Measurements from ENCODE around the gene IRF2.

The IRF2 gene

DNA sequence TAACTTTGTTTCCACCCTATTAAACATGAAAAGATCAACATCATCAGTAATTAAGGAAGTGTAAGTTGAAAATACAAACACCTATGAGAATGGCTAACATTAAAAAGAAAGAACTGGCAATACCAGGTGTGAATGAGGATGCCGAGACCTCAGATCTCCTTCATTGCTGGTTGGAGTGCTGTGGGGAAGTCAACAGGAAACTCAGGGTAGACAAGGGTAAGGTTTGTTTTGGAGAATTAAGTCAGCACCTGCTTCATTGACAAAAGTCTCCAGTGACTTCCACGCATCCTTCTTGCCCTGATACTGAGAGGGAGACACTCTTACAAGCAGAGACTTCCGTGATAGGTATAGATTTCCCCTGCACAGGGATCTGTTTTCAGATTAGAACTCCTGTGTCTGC, 106.1 kb downstream of the IRF2 start:
- no peak for DNase-seq (ENCODE audit: low spot score)

DNA sequence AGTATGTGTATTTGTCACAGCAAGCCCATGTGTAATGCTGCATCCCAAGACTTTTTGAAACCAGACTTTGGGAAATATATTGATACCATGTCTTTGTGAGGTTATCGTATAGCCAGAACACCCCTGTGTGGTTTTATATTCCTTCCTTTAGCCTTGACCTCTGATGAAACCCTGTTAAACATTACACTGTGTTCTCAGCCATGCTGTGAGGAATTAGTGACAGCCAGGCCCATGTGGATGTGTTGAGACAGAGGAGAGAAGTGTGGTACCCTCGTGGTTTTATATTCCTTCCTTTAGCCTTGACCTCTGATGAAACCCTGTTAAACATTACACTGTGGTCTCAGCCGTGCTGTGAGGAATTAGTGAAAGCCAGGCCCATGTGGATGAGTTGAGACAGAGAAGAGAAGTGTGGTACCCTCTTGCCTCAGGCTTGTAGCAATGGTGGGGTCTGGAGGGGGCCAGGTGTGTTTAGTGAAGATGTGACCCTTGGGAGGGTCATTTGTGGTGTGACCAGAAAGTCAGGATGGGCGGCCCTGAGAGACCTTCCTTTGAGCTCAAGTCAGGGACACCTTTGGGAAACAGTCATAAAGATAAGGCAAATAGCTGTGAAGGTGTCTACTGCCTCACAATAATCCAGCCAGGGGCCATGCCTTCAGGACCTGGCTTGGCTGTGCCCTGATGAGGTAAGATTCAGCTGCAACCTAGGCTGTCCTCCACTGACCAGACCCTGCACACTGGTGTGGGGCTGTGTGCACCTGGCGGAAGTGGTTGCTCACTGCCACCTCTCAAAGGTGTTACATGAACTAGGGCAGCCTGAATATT, 110.0 kb downstream of the IRF2 start:
- DNase-seq (ENCODE audit: low spot score) = no peak

GRCh38 chr4:184363258-184363657, 111.1 kb downstream of the IRF2 start:
- DNase-seq (ENCODE audit: low spot score) = no peak

DNA sequence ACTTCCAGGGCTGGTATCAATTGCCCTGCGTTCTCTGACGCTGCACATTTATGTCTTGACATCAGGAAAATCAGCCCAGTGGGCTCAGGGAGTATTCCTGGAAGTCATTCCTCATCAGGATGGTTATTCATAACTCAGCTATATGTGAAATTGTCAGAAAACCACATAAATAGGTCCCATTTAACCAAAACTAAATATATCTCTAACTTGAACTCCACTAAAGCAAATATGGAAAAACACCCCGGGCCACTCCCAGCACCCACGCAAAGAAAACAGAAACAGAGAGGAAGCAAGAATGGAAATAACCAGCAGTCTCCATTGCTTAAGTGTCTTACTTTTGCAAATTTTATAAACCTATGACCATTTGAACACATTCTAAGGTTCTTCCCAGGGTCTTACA, 112.0 kb downstream of the IRF2 start:
- no peak for DNase-seq (ENCODE audit: low spot score)

DNA sequence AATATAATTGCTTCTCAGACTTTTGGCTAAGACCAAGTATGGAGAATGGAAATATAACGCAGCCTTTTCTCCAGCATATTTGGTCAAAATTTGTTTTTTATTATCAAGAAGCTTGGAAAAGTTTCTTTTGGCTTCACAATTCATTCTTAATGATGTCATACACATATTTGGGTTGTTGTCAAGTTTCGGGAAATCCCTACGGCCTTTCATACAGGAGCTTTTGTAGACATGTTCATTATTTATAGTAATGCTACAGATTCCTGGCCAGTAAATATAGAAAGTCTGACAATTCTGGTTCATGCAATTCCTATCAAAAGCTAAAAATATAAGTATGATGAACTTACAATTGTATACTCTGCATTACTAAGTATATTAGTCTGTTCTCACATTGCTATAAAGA, 112.9 kb downstream of the IRF2 start:
- DNase-seq (ENCODE audit: low spot score) = peak; percentile 28

- no peak for DNase-seq (ENCODE audit: low spot score)
These were observed 114.5 kb downstream of the IRF2 start for GRCh38 chr4:184359888-184360287.

DNA sequence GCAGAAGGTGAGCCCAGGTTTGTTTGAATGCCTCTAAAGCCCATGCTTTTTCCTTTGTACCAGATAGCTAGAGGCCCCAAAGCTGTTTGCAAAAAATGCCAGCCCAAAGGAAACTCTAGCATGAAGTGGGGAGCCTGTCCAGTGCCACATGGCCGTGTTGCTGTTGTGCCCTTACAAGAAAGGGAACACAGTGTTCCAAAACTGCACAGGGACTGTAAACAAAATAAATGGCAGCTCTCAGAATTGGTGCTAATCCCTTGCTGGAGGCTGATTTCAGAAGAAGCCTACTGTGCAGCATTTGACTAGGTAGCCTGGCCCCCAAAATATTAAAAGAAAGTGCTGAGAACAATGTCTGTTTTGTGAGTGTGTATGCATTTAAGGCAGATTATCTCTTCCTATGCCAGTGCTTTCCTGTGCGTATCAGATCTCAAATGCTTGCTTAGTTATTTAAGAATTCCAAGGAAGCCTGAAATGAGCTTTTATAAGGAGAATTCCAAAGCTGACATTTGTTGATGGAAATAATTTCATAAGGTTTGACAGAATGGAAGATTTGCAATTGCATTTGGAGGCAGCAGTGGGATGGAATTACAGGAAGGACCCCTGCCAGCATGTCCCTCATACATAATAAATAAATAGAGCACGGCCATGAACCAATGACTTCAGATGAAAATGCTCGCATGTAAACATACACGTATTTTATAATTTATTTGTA, 115.7 kb downstream of the IRF2 start:
- DNase-seq (ENCODE audit: low spot score) = no peak

GRCh38 chr4:184357772-184358171, 116.6 kb downstream of the IRF2 start:
- DNase-seq (ENCODE audit: low spot score) = no peak

GRCh38 chr4:184357165-184357564, 117.2 kb downstream of the IRF2 start:
- DNase-seq (ENCODE audit: low spot score) = no peak

DNA sequence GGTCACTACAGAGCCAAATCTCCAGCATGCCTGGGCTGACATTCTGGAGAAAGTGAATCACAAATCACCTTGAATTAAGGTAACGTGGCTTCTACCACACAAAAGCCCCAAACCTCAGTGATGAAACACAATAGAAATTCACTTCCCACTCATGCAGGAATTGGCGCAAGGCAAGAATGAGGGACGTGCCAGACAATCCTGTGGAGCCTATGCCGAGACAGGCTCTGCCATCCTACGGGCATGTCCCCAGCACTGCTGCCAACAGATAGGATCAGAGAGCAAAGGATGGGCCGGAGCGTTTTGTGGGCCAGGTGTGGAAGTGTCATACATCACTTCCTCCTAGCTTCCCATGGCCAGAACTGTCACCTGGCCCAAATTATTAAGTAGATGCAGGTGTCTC, 118.0 kb downstream of the IRF2 start:
- DNase-seq (ENCODE audit: low spot score) = no peak

DNA sequence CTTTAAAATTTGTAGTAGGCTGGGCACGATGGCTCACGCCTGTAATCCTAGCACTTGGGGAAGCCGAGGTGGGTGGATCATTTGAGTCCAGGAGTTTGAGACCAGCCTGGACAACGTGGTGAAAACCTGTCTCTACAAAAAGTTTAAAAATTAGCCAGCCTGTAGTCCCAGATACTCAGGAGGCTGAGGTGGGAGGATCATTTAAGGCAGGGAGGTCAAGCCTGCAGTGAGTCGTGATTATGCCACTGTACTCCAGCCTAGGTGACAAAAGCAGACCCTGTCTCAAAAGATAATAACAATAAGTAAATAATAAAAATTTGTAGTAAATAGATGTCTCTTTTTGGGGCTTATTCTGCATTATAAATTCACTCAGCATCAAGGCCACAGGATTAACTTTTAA, 118.5 kb downstream of the IRF2 start:
- no peak for DNase-seq (ENCODE audit: low spot score)

DNA sequence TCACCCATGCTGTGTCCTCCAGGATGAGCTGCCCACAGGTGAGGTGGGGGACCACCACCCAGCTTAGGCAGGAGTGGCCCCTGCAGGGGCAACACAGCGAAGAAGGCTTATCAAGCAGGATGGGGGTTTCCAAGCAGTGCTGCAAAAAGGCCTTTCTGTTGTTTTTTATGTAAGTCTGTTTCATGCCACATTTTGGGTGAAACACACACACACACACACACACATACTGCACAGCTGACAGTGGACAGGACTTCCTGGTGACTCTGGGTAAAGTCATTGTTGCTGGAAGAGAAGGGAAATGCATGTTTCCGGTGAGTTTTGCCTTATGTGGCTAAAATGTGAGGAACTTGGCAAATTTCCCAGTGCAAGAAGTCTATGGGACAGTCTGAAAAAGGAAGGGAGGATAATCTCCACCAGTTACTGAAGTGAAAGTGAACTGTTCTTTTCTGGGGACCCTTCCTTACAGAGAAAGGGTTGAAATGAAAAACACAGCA, 119.2 kb downstream of the IRF2 start:
- peak; percentile 79 for DNase-seq (ENCODE audit: low spot score)

DNA sequence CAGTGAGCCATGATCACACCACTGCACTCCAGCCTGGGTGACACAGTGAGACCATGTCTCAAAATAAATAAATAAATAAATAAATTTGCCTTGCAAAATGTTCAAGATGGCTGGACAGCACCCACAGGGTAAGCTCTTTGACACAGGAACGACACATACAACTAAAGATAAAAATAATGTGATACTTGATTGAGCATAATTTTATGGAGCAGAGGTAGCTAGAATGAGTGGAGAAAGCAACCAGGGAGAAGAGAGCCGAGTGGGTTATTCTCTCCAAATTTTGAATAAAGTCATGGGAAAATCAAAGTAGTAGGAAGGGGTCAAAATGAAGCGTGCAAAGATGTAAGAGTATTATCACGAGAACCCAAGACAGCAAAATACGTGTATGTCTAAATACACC, 121.5 kb downstream of the IRF2 start:
- DNase-seq (ENCODE audit: low spot score) = no peak

- DNase-seq (ENCODE audit: low spot score) = no peak
These were observed 122.5 kb downstream of the IRF2 start for GRCh38 chr4:184351560-184352451.

DNA sequence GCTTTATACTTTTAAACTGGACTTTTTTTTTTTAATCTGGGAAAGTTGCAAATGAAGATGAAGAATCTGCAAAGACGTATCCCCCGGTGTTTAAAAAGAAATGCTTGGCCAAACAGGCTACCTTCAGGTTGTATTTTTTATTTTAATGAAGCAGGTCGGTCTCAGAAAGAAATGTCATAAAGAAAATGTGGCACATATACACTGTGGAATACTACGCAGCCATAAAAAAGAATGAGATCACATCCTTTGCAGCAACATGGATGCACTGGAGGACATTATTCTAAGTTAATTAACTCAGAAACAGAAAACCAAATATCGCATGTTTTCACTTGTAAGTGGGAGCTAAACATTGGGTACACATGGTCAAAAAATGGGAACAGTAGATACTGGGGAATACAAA, 123.4 kb downstream of the IRF2 start:
- DNase-seq (ENCODE audit: low spot score) = no peak

DNA sequence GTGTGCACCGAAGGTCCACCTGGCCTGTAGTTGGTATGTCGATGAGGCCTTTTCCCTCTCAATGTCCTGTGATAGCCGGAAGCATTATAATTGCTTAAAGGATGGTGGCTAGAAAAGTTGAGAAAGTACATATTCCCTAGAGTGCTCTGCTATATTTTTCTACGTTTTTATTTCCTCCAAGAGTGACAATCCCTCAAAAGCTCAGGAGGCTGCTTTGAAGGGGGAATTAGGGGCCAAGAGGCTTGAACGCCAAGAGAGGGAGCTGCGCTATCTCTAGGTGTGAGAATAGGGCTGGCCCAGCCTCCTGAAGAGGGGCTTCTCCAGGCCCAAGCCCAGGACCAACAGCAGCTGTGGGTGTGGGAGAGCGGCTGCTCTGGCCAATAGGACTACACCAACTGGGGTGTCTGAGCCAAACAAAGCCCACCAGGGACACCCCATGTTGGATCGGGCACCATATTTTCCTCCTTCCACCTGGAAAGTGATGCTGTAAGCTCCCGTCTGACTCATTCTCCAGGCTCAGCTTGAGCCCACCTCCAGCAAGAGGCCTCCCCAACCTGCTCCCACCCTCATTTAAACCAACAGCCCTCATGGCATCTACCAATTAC, 124.0 kb downstream of the IRF2 start:
- DNase-seq (ENCODE audit: low spot score) = no peak

DNA sequence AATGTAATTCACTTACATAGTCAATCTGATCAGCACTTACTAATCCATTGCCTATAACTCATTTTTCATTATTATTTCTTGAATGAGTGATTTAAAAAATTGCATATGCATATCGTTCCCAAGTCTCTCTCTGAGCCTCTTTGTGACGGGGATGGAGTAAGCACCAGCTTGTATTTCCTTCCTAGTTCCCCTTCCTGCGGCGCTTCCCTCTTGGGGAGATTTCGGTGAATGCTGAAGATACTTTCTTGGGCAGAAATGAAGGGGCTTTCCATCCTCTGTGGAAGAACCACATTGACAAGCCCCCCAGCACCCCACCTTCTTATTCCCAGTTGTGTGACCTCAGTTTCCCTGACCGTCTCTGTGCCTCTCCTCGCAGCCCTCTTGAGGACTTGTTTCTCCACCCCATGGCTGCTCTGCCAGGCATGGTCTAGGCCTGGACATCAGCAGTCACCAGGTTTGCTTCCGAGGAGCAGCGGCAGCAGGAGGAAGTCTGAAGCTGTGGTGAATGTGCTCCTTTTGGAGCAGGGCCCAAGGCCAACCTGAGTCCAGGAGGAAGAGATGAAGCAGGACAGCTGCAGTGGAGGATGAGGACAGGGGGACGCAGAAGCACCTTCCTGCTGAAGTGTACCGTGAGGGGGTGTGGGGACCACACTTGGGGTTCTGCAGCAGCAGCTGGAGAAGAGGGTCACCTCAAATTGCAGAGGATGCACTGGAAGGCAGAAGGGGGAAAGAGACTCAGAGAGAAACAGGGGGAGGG, 124.9 kb downstream of the IRF2 start:
- DNase-seq (ENCODE audit: low spot score) = no peak

DNA sequence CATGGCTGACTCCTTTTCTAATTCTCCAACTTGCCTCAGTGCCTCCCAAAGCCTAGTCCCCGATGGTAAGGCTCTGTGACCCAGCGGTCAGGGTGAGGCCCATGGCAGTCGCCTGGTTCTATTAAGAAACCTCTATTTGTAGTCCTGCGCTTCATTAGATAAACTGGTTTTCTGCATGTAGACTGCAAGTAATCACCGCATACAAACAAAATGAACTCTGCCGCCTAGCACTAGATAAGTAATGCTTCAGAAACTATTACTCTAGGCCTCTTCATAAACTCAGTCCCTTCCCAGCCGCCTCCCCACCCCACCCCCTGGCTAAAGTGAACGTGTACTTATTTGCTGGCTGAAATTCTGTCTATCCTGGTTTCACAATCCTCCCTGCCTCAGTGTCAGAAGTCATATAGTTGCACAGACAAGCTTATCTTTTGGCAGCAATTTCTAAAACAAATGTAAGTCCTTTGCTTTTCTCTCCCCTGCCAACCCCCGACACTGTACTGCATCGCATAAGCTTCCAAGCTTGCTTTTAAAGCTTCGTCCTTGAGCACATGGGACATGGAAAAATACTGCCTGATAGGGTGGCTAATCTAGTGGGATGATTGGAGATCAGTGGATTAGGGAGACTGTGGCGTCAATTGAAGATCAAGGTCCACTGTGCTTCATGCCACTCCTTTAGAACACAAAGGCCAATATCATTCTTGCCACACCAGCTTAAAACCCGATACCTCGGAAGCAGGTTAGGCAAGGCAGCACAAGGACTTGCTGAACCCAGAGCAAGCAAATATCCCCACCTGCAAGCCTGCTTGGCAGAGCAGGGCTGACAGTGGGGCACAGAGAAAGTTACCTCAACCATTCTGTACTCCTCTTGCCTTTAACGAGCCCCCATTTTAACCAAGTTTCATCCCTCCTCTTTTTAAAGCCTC, 125.8 kb downstream of the IRF2 start:
- DNase-seq (ENCODE audit: low spot score) = no peak

- peak; percentile 21 for DNase-seq (ENCODE audit: low spot score)
These were observed 126.8 kb downstream of the IRF2 start for GRCh38 chr4:184347251-184348239.
